ENCODE results near the gene CAMK1D.

DNA sequence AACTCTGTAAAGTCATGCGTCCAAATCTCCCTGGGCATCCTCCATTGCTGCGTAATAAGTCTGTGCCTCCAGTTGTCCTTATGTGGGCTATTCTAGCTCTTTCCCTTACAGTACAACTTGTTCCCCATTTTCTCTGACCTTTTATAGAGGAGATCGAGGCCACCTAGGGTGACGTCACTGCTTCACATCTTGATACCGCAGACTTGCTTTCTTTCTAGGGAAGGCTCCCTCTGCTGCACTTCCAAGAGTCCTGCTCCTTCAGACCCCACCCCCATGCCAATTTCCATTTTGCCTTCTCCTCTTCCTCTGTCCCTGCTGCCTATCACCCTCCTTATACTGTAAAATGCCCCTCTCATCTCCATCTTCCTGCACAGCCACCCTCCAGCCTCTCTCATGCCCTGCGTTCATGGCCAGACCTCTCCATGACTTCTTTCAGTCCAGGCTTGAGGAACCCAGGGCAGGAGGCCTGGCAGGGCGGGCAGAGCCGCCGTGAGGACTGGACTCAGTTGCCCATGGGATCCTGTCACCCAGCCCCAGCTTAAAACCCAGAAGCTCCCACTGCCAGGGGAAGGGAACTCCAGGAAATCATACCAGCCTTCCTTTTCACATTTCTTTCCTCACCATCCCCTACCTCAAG is 57.5 kb downstream of the CAMK1D start:
- no peak for TF ChIP-seq POLR2A (IDR thresholded peaks at IDR 0.05)
- TF ChIP-seq, protein P1, sequence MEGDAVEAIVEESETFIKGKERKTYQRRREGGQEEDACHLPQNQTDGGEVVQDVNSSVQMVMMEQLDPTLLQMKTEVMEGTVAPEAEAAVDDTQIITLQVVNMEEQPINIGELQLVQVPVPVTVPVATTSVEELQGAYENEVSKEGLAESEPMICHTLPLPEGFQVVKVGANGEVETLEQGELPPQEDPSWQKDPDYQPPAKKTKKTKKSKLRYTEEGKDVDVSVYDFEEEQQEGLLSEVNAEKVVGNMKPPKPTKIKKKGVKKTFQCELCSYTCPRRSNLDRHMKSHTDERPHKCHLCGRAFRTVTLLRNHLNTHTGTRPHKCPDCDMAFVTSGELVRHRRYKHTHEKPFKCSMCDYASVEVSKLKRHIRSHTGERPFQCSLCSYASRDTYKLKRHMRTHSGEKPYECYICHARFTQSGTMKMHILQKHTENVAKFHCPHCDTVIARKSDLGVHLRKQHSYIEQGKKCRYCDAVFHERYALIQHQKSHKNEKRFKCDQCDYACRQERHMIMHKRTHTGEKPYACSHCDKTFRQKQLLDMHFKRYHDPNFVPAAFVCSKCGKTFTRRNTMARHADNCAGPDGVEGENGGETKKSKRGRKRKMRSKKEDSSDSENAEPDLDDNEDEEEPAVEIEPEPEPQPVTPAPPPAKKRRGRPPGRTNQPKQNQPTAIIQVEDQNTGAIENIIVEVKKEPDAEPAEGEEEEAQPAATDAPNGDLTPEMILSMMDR (IDR thresholded peaks at IDR 0.05) = no peak
